GM19239 (cell line): ENCODE data around the gene PRIM1.

Experiments
- DNase-seq: peaks from one replicate; pipeline ENCODE4 v3.0.0; 2011; ENCODE audit warnings: low spot score; ENCODE audit not compliant: insufficient read length
- FAIRE-seq: peaks from 2 replicates; lab custom pipeline; 2011; peaks lifted over from hg19 to GRCh38; lab: Jason Lieb, UNC

The PRIM1 gene

DNA sequence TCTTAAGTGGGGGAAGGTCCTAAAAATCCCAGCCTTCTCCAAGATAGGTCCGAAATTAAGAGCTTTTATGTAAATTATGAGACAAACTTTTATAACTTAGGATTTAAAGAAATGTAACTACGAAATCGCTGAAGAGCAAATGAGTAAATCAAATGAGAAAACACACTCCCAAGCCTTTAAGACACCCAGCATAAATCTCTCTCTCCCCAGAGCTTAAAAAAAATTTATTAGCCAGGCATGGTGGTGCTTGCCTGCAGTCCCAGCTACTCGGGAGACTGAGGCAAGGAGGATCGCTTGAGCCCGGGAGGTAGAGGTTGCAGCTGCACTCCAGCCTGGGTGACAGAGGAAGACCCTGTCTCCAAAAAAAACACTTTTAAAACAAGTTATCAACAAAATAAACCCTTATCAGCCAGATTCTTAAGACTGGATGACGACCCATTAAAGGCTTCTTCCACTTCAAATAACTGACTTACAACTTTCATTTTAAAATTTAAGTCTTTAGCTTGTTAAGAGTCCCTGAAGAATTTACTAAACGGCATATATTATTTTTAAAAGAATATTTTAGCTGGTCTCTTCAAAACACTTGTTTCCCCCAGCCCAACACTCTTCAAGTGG lies 67.3 kb downstream of the PRIM1 start:
- no peak for FAIRE-seq

GRCh38 chr12:56682323-56682722 lies 69.8 kb downstream of the PRIM1 start:
- FAIRE-seq (no peak), DNase-seq (no peak)

More for the DNA sequence above, 67.3 kb downstream of the PRIM1 start:
- DNase-seq, result no peak
